PC-3 (cell line): Measurements from ENCODE around the gene KRTAP10-11.

ENCODE experiments used
- EZH2phosphoT487 ChIP-seq: fragments of 300-600 bp; sonication (generic); IDR thresholded peaks from 2 replicates; pipeline ENCODE4 v1.6.1; 2018; ENCODE audit warnings: mild to moderate bottlenecking, antibody characterized with exemption, low read length, borderline replicate concordance
- TF ChIP-seq, protein P1 (sequence below): fragments of 300-600 bp; sonication (generic); conservative IDR thresholded peaks from 2 replicates; pipeline ENCODE4 v1.5.1; 2017; ENCODE audit warnings: antibody characterized with exemption, low read depth, mild to moderate bottlenecking, low read length

DNA sequence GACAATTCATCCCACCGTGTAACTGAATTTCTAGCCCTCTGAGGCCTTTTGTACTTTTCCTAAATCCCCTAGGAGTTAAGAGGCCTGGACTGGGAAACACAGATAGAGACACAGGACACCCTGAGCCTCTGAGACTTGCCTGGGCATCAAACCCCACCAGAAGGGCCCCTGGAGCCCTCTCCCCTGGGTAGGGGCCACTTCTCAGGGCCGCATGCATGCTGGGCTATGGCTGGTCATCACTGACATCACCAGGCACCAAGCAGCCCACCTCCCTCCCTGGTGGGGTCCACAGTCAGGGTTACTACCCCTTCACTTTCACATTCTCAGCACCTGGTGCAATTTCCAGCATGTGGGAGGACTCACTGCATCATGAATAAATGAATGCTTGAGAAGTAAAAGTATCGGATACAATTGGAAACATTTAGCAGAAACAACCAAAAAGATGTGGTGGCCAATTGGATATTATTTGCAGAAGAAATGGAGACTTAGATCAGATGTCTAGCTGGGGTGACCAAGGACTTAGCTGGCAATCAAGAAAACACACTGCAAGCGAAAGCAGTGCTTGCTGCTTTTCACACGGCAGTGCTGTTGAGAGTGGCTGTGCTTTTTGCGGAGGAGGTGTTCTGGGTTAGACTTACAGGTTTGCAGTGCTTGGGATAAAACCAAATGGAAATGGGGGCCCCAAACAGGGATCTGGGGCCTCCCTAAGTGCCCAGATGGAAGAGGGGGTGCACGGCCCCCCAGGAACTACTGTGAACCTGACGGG lies 46.8 kb upstream of the KRTAP10-11 start:
- TF ChIP-seq, protein P1, sequence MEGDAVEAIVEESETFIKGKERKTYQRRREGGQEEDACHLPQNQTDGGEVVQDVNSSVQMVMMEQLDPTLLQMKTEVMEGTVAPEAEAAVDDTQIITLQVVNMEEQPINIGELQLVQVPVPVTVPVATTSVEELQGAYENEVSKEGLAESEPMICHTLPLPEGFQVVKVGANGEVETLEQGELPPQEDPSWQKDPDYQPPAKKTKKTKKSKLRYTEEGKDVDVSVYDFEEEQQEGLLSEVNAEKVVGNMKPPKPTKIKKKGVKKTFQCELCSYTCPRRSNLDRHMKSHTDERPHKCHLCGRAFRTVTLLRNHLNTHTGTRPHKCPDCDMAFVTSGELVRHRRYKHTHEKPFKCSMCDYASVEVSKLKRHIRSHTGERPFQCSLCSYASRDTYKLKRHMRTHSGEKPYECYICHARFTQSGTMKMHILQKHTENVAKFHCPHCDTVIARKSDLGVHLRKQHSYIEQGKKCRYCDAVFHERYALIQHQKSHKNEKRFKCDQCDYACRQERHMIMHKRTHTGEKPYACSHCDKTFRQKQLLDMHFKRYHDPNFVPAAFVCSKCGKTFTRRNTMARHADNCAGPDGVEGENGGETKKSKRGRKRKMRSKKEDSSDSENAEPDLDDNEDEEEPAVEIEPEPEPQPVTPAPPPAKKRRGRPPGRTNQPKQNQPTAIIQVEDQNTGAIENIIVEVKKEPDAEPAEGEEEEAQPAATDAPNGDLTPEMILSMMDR: no peak
- no peak for TF ChIP-seq EZH2phosphoT487
